OCI-LY7 (cell line): Measurements from ENCODE around the gene TEAD2. TPM values are rescaled to one million over a fixed set of nuclear protein-coding genes. Genes with fewer than 3 reads are reported as not detected.

Experiments used
- BruUV-seq: library from RNA; stranded (reverse); fragments of 400-500 nt; replicated peaks from 2 replicates; lab custom pipeline; 2021; lab: Mats Ljungman, UMichigan
- CTCF ChIA-PET: fragments of 300-600 bp; sonication (Branson Sonifier 250); formaldehyde crosslinking; loops from one replicate; lab custom pipeline; 2022; ENCODE audit warnings: antibody characterized with exemption; ENCODE audit not compliant: unreplicated experiment; lab: Charles Lee
- POLR2A ChIA-PET: fragments of 300-600 bp; sonication (Branson Sonifier 250); formaldehyde crosslinking; loops from one replicate; lab custom pipeline; 2022; ENCODE audit warnings: antibody characterized with exemption; lab: Charles Lee
- DNase-seq: peaks from one replicate; pipeline ENCODE4 v3.0.0-alpha.2; 2015; ENCODE audit warnings: low spot score
- H2AFZ ChIP-seq: fragments of 200-600 bp; sonication (generic), shearing (Covaris generic); 2 replicates; pipeline ENCODE4 v1.6.1; 2014; ENCODE audit warnings: mild to moderate bottlenecking, antibody characterized with exemption, low read length, moderate library complexity
- H3K27ac ChIP-seq: fragments of 200-600 bp; sonication (generic); 2 replicates; pipeline ENCODE4 v1.5.1; 2014; ENCODE audit warnings: mixed run types, low read depth, mild to moderate bottlenecking, moderate library complexity, low read length, inconsistent platforms; ENCODE audit not compliant: poor library complexity, severe bottlenecking
- H3K36me3 ChIP-seq: fragments of 200-600 bp; sonication (generic); 2 replicates; pipeline ENCODE4 v1.6.1; 2014; ENCODE audit warnings: mild to moderate bottlenecking, antibody characterized with exemption, low read length, moderate library complexity, mixed read lengths; ENCODE audit not compliant: insufficient read depth
- H3K4me1 ChIP-seq: fragments of 200-600 bp; sonication (generic); 2 replicates; pipeline ENCODE4 v1.5.1; 2014; ENCODE audit warnings: mild to moderate bottlenecking, low read length; ENCODE audit not compliant: insufficient read depth, poor library complexity, severe bottlenecking
- H3K4me2 ChIP-seq: fragments of 200-600 bp; sonication (generic); 2 replicates; pipeline ENCODE4 v1.6.1; 2014; ENCODE audit warnings: mild to moderate bottlenecking, low read length
- H3K4me3 ChIP-seq: fragments of 200-600 bp; sonication (generic); 2 replicates; pipeline ENCODE4 v1.5.1; 2014; ENCODE audit warnings: mild to moderate bottlenecking, low read depth, low read length; ENCODE audit not compliant: poor library complexity, severe bottlenecking
- H3K79me2 ChIP-seq: fragments of 200-600 bp; sonication (generic); 2 replicates; pipeline ENCODE4 v1.6.1; 2016; ENCODE audit warnings: low read depth, mild to moderate bottlenecking, low read length, moderate library complexity, mixed read lengths; ENCODE audit not compliant: insufficient read depth
- H3K9me2 ChIP-seq: fragments of 200-600 bp; sonication (generic); 2 replicates; pipeline ENCODE4 v1.6.1; 2016; ENCODE audit warnings: mild to moderate bottlenecking, low read length, mixed read lengths; ENCODE audit not compliant: insufficient read depth
- H3K9me3 ChIP-seq: fragments of 200-600 bp; sonication (generic); 2 replicates; pipeline ENCODE4 v1.6.1; 2014; ENCODE audit warnings: mild to moderate bottlenecking, mixed run types, low read length, mixed read lengths
- H4K20me1 ChIP-seq: fragments of 200-600 bp; sonication (generic); 2 replicates; pipeline ENCODE4 v1.6.1; 2014; ENCODE audit warnings: mild to moderate bottlenecking, antibody characterized with exemption, low read length, moderate library complexity, mixed read lengths; ENCODE audit not compliant: insufficient read depth
- CTCF ChIP-seq: fragments of 200-600 bp; sonication (generic); conservative IDR thresholded peaks from 2 replicates; pipeline ENCODE4 v1.5.1; 2014; ENCODE audit warnings: mild to moderate bottlenecking, antibody characterized with exemption, low read length, moderate library complexity, mixed read lengths
- EZH2phosphoT487 ChIP-seq: fragments of 200-600 bp; sonication (generic); IDR thresholded peaks from 2 replicates; pipeline ENCODE4 v1.6.1; 2018; ENCODE audit warnings: low read depth, borderline replicate concordance, mild to moderate bottlenecking, mixed run types, antibody characterized with exemption, low read length, moderate library complexity, mixed read lengths
- intact Hi-C: fragments of 100-400 bp; cut with micrococcal nuclease; formaldehyde crosslinking; loops from one replicate; pipeline ENCODE4 v1.10.0; 2022; ENCODE audit not compliant: unreplicated experiment
- total RNA-seq, 2 experiments: library from RNA; depleted of rRNA in 1 of 2; stranded (reverse); fragments of >200 nt in 1 of 2; shearing (Covaris generic) in 1 of 2; gene quantifications; 2 replicates each; pipeline ENCODE4 v1.2.3, GENCODE V29; 2014 to 2022

Gene TEAD2
- total RNA-seq, 2 experiments from 2014 or later, result 4.9 to 5.3 TPM

- Histone ChIP-seq H3K4me3 (no peak overlapping the region), H3K9me3 (no peaks in the 10 kb centered on the region), H3K36me3 (no peaks in the 10 kb centered on the region), H3K4me2 (peak overlapping the region; percentile 29), H4K20me1 (no peaks in the 10 kb centered on the region), H3K79me2 (no peaks in the 10 kb centered on the region), H3K4me1 (peaks cover 70% of the 10 kb centered on the region), H2AFZ (no peak overlapping the region), H3K9me2 (no peaks in the 10 kb centered on the region), H3K27ac (no peak overlapping the region)
- DNase-seq, result no peak
- ChIA-PET POLR2A (no interaction called here), CTCF (interaction anchor here (0.6 kb wide), 1 partner anchor 52 kb away, joined by 3 read pairs; no protein-coding TSS in a partner anchor)
- no TSS peak for BruUV-seq
- intact Hi-C loops, result no loop called here
- no peak for TF ChIP-seq EZH2phosphoT487
- TF ChIP-seq CTCF, result no peak
Measured at GRCh38 chr19:49393881-49394280, 31.7 kb upstream of the TEAD2 start.

- Histone ChIP-seq H3K4me2 (peak overlapping the region; percentile 78), H3K4me3 (peak overlapping the region; percentile 11), H3K27ac (peak overlapping the region; percentile 92), H4K20me1 (no peaks in the 10 kb centered on the region), H3K36me3 (no peaks in the 10 kb centered on the region), H3K9me2 (no peaks in the 10 kb centered on the region), H2AFZ (peak overlapping the region; percentile 11; the same call in 1 of the 2 replicates), H3K4me1 (peaks cover 86% of the 10 kb centered on the region), H3K79me2 (no peaks in the 10 kb centered on the region), H3K9me3 (no peaks in the 10 kb centered on the region; the same call in 1 of the 2 replicates)
- intact Hi-C loops, result loop anchor here (1.0 to 2.0 kb wide), 4 partner anchors 39 to 125 kb away; no protein-coding TSS in a partner anchor
- peak; percentile 90 for DNase-seq
- no TSS peak for BruUV-seq
- TF ChIP-seq EZH2phosphoT487 (no peak), CTCF (peak; percentile 99)
- POLR2A ChIA-PET, result interaction anchor here (0.7 to 1.3 kb wide), 7 partner anchors 11 to 60 kb away, joined by 3 to 5 read pairs (median 3); partner anchors contain the start of gene CD37
- CTCF ChIA-PET, result interaction anchor here (1.0 to 1.5 kb wide), 5 partner anchors 18 to 79 kb away, joined by 3 to 5 read pairs (median 3); no protein-coding TSS in a partner anchor
Measured at GRCh38 chr19:49391581-49392399, 29.6 kb upstream of the TEAD2 start.
